Glutamatergic neuron (in vitro differentiated cells): ENCODE data around the gene TSC22D2. TPM values are rescaled to one million over a fixed set of nuclear protein-coding genes. Genes with fewer than 3 reads are reported as not detected.

ENCODE experiments used
- DNase-seq: peaks from one replicate; pipeline ENCODE4 v3.0.0; 2022
- H3K27ac Mint-ChIP-seq: one replicate; pipeline ENCODE4 v1.8.0; 2020; ENCODE audit warnings: mild to moderate bottlenecking, mixed read lengths, inconsistent platforms; ENCODE audit not compliant: unreplicated experiment
- H3K27me3 Mint-ChIP-seq: one replicate; pipeline ENCODE4 v1.8.0; 2020; ENCODE audit warnings: mild to moderate bottlenecking, moderate library complexity, mixed read lengths, inconsistent platforms; ENCODE audit not compliant: unreplicated experiment
- H3K36me3 Mint-ChIP-seq: one replicate; pipeline ENCODE4 v1.8.0; 2020; ENCODE audit warnings: mild to moderate bottlenecking, mixed read lengths, inconsistent platforms; ENCODE audit not compliant: unreplicated experiment
- H3K4me1 Mint-ChIP-seq: one replicate; pipeline ENCODE4 v1.8.0; 2020; ENCODE audit warnings: mild to moderate bottlenecking, low read depth, mixed read lengths, inconsistent platforms; ENCODE audit not compliant: unreplicated experiment
- H3K4me3 Mint-ChIP-seq: one replicate; pipeline ENCODE4 v1.8.0; 2020; ENCODE audit warnings: mild to moderate bottlenecking, mixed read lengths, inconsistent platforms; ENCODE audit not compliant: unreplicated experiment
- H3K9me3 Mint-ChIP-seq: one replicate; pipeline ENCODE4 v1.8.0; 2020; ENCODE audit warnings: mild to moderate bottlenecking, moderate library complexity, mixed read lengths, inconsistent platforms; ENCODE audit not compliant: unreplicated experiment
- total RNA-seq: library from RNA; stranded (reverse); fragmentation: NEBNext Ultra II Directional; extraction: Animal tissue kit (Norgen Biotek cat#: 25700); gene quantifications from one replicate; pipeline ENCODE4 v1.2.1, GENCODE V29; 2021; ENCODE audit not compliant: unreplicated experiment
- TF ChIP-seq, protein P1 (sequence below): fragments of 200-600 bp; sonication (generic); IDR thresholded peaks from one replicate; pipeline ENCODE4 v1.5.0; 2021; ENCODE audit not compliant: partially characterized antibody, unreplicated experiment

Gene TSC22D2
- total RNA-seq, 1 donor from 2014 or later, result 87.3 TPM

DNA sequence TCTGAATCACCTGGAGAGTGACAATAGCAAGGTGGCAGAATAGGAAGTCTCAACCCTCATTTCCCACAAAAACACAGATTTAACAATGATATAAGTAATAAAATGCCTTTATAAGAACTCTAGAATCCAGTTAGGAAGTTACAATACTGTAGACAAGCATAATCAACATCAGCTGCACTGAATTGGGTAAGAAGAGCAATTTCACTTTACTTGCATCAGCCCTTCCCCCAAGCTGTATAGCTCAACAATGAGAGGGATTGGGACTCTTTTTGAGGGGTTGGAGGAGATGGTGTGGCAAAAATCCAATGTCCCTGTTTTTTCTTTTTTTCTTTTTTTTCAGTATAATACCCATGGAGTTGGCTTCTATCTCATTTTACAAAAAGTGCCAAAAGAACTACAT lies 75.1 kb downstream of the TSC22D2 start:
- DNase-seq, result no peak
- Mint-ChIP-seq H3K9me3 (peaks cover 14% of the 10 kb centered on the region), H3K27me3 (no peaks in the 10 kb centered on the region), H3K36me3 (peaks cover 36% of the 10 kb centered on the region), H3K27ac (no peak overlapping the region), H3K4me3 (no peak overlapping the region), H3K4me1 (no peaks in the 10 kb centered on the region)
- TF ChIP-seq, protein P1, sequence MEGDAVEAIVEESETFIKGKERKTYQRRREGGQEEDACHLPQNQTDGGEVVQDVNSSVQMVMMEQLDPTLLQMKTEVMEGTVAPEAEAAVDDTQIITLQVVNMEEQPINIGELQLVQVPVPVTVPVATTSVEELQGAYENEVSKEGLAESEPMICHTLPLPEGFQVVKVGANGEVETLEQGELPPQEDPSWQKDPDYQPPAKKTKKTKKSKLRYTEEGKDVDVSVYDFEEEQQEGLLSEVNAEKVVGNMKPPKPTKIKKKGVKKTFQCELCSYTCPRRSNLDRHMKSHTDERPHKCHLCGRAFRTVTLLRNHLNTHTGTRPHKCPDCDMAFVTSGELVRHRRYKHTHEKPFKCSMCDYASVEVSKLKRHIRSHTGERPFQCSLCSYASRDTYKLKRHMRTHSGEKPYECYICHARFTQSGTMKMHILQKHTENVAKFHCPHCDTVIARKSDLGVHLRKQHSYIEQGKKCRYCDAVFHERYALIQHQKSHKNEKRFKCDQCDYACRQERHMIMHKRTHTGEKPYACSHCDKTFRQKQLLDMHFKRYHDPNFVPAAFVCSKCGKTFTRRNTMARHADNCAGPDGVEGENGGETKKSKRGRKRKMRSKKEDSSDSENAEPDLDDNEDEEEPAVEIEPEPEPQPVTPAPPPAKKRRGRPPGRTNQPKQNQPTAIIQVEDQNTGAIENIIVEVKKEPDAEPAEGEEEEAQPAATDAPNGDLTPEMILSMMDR, result no peak

DNA sequence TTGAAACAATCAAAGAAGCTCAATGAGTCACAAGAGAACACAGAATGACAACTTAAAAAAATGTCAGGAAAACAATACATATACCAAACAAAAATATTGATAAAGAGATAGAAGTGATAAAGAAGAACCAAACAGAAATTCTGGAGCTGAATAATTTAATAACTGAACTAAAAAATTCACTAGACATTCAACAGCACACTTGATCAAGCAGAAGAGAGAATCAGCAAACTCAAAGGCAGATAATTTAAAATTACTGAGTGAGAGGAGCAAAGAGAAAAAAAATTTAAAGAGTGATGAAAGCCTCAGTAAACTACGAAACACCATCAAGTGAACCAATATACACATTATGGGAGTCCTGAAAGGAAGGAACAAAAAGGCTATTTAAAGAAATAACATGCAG lies 76.3 kb downstream of the TSC22D2 start:
- no peaks in the 10 kb centered on the region for H3K27me3 Mint-ChIP-seq
- H3K27ac Mint-ChIP-seq, result no peak overlapping the region
- H3K4me1 Mint-ChIP-seq, result no peaks in the 10 kb centered on the region
- peaks cover 14% of the 10 kb centered on the region for H3K9me3 Mint-ChIP-seq
- no peak overlapping the region for H3K4me3 Mint-ChIP-seq
- DNase-seq, result no peak
- TF ChIP-seq, protein P1, result no peak
- H3K36me3 Mint-ChIP-seq, result peaks cover 36% of the 10 kb centered on the region

DNA sequence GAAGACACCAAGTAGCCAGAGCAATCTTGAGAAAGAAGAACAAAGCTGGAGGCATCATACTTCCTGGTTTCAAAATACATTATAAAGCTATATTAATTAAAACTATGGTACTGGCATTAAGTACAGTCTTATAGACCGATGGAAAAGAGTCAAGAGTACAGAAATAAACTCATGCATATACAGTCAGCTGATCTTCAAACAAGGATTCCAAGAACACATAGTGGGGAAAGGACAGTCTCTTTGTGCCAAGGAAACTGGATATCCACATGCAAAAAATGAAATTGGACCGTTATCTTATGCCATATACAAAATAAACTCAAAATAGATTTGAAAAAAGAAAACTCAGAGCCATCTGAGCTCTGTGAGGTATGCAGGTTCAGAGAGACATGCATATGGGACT lies 80.8 kb downstream of the TSC22D2 start:
- peaks cover 8% of the 10 kb centered on the region for H3K9me3 Mint-ChIP-seq
- H3K4me3 Mint-ChIP-seq, result no peak overlapping the region
- TF ChIP-seq, protein P1, result no peak
- DNase-seq, result no peak
- H3K4me1 Mint-ChIP-seq, result no peaks in the 10 kb centered on the region
- no peak overlapping the region for H3K27ac Mint-ChIP-seq
- H3K36me3 Mint-ChIP-seq, result peaks cover 27% of the 10 kb centered on the region
- no peaks in the 10 kb centered on the region for H3K27me3 Mint-ChIP-seq

DNA sequence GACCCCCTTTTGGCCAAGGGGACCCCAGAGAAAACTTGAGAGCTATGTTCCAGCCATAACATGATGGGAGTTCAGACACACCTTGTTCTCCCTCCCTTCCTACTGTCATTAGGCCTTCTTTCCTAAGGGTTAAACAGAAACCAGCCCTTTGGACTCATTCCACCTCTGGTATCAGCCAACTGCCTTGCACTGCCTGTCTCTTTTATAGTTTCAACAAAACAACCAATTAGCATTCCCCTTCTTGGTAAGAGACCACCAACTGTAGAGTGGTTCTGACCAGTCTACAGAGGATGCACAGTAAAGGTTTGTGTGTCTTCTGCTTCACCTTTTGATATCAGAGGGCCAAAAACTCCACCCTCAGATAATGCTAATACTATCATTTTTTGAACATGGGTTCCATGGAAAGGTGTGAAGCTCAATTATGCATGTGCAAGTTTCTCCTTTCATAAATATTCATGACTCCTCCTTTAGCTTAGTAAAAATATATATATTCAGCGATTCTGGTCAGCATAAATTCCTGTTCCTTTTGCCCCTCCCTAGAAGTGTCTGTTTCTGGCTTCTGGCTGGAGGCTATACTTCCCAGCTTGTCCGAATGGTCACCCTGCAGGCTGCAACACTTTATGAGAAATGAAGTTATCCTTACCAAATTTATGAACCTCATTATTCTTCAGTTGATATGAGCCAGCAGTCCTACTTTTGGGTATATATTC lies 82.3 kb downstream of the TSC22D2 start:
- Mint-ChIP-seq H3K4me3 (no peak overlapping the region), H3K27ac (no peak overlapping the region), H3K9me3 (peaks cover 5% of the 10 kb centered on the region), H3K27me3 (no peaks in the 10 kb centered on the region), H3K4me1 (no peaks in the 10 kb centered on the region), H3K36me3 (peaks cover 19% of the 10 kb centered on the region)
- TF ChIP-seq, protein P1, result no peak
- DNase-seq, result no peak

DNA sequence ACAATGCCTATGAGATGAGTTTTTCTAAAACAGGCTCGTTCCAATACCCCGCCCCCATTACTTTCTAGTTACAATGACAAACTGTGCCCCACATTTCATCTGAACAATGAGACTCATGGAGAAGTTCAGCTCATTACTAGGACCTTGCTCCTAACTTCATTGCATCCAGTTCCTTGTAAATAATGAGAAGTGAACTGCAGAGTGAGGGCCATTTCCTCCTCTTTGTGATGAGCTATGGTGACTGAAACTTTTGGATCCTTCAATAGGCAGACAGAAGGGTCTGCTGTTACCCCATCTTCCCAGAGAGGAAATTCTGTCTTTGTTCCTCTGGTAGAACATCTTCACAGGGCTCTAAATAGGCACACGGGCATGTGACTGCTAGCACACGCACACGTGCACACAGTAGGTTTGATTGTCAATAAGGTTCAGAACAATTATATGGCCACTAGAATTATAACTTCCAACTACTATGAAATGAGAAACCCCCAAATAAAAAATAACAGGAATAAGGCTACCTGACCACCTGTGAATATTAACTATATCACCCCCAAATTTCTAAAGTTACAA lies 86.4 kb downstream of the TSC22D2 start:
- DNase-seq, result no peak
- Mint-ChIP-seq H3K4me1 (no peaks in the 10 kb centered on the region), H3K36me3 (peaks cover 4% of the 10 kb centered on the region), H3K4me3 (no peak overlapping the region), H3K27me3 (no peaks in the 10 kb centered on the region), H3K27ac (no peak overlapping the region), H3K9me3 (no peaks in the 10 kb centered on the region)
- TF ChIP-seq, protein P1, result no peak
